GM23338 (cell line): ENCODE measurements around the gene GNB5. TPM values are rescaled to one million over a fixed set of nuclear protein-coding genes. Genes with fewer than 3 reads are reported as not detected.
A peak's percentile ranks its signal among the peaks of the same experiment; 100 is the strongest.

Source experiments
- ATAC-seq: fragments of 200-7000 bp; cut with Tn5 transposase; 3 replicates; pipeline ENCODE4 v1.9.1; 2020
- DNase-seq: peaks from one replicate; pipeline ENCODE4 v3.0.0-alpha.2; 2015; ENCODE audit warnings: low spot score
- H2AFZ ChIP-seq: fragments of 200-600 bp; sonication (generic); 2 replicates; pipeline ENCODE4 v1.8.0; 2016; ENCODE audit warnings: antibody characterized with exemption, mild to moderate bottlenecking, moderate library complexity
- H3F3A ChIP-seq: fragments of 200-600 bp; sonication (generic); replicated peaks from 2 replicates; pipeline ENCODE4 v1.8.0; 2017; ENCODE audit warnings: antibody characterized with exemption, mixed run types, low read depth
- H3K27ac ChIP-seq: fragments of 200-600 bp; sonication (generic); 2 replicates; pipeline ENCODE4 v1.6.1; 2016; ENCODE audit warnings: low read depth
- H3K27me3 ChIP-seq: fragments of 200-600 bp; sonication (generic); 2 replicates; pipeline ENCODE4 v1.8.0; 2016; ENCODE audit warnings: mild to moderate bottlenecking, mixed run types, moderate library complexity; ENCODE audit not compliant: insufficient read depth
- H3K36me3 ChIP-seq: fragments of 200-600 bp; sonication (generic); 2 replicates; pipeline ENCODE4 v1.8.0; 2016; ENCODE audit warnings: mild to moderate bottlenecking; ENCODE audit not compliant: insufficient read depth
- H3K4me1 ChIP-seq: fragments of 200-600 bp; sonication (generic); 2 replicates; pipeline ENCODE4 v1.8.0; 2016; ENCODE audit warnings: mild to moderate bottlenecking, moderate library complexity; ENCODE audit not compliant: insufficient read depth
- H3K4me2 ChIP-seq: fragments of 200-600 bp; sonication (generic); 2 replicates; pipeline ENCODE4 v1.7.1; 2017; ENCODE audit warnings: mixed run types
- H3K4me3 ChIP-seq: fragments of 200-600 bp; sonication (generic); 2 replicates; pipeline ENCODE4 v1.6.1; 2016; ENCODE audit warnings: mixed run types
- H3K79me2 ChIP-seq: fragments of 200-600 bp; sonication (generic); replicated peaks from 2 replicates; pipeline ENCODE4 v1.8.0; 2017; ENCODE audit warnings: mild to moderate bottlenecking; ENCODE audit not compliant: insufficient read depth
- H3K9me2 ChIP-seq: fragments of 200-600 bp; sonication (generic); 2 replicates; pipeline ENCODE4 v1.8.0; 2017; ENCODE audit not compliant: insufficient read depth
- H4K20me1 ChIP-seq: fragments of 200-600 bp; sonication (generic); replicated peaks from 2 replicates; pipeline ENCODE4 v1.8.0; 2017; ENCODE audit warnings: mild to moderate bottlenecking; ENCODE audit not compliant: insufficient read depth
- H3K27ac Mint-ChIP-seq: 2 replicates; pipeline ENCODE4 v1.8.0; 2020; ENCODE audit warnings: inconsistent platforms, mild to moderate bottlenecking, moderate library complexity, mixed read lengths
- H3K27me3 Mint-ChIP-seq: 3 replicates; pipeline ENCODE4 v1.8.0; 2022; ENCODE audit warnings: low read depth, mild to moderate bottlenecking, moderate library complexity, mixed read lengths, inconsistent platforms; ENCODE audit not compliant: insufficient read depth, poor library complexity
- H3K36me3 Mint-ChIP-seq: 3 replicates; pipeline ENCODE4 v1.8.0; 2021; ENCODE audit warnings: low read depth, mild to moderate bottlenecking, inconsistent platforms, moderate library complexity, mixed read lengths
- H3K4me1 Mint-ChIP-seq: 3 replicates; pipeline ENCODE4 v1.8.0; 2020; ENCODE audit warnings: mild to moderate bottlenecking, inconsistent platforms, mixed read lengths
- H3K4me3 Mint-ChIP-seq: 3 replicates; pipeline ENCODE4 v1.8.0; 2021; ENCODE audit warnings: moderate library complexity, mild to moderate bottlenecking, inconsistent platforms, mixed read lengths
- H3K9me3 Mint-ChIP-seq: 3 replicates; pipeline ENCODE4 v1.8.0; 2020; ENCODE audit warnings: moderate library complexity, mild to moderate bottlenecking, inconsistent platforms, mixed read lengths
- CREB1 ChIP-seq: fragments of 250-450 bp; sonication (Bioruptor Pico); IDR thresholded peaks from 2 replicates; pipeline ENCODE4 v1.5.0; 2020; ENCODE audit warnings: low read depth, mild to moderate bottlenecking, moderate library complexity
- ETS1 ChIP-seq: IDR thresholded peaks from 2 replicates; pipeline ENCODE4 v1.6.1; 2016; ENCODE audit warnings: antibody characterized with exemption
- EZH2 ChIP-seq: fragments of 200-600 bp; sonication (generic); IDR thresholded peaks from one replicate; pipeline ENCODE4 v1.8.0; 2017; ENCODE audit warnings: antibody characterized with exemption, mild to moderate bottlenecking, low read depth; ENCODE audit not compliant: unreplicated experiment
- JUNB ChIP-seq: IDR thresholded peaks from one replicate; pipeline ENCODE4 v1.6.1; 2016; ENCODE audit warnings: antibody characterized with exemption; ENCODE audit not compliant: unreplicated experiment
- NANOG ChIP-seq: IDR thresholded peaks from 2 replicates; pipeline ENCODE4 v1.6.1; 2016; ENCODE audit warnings: antibody characterized with exemption, borderline replicate concordance
- POLR2AphosphoS5 ChIP-seq: IDR thresholded peaks from 2 replicates; pipeline ENCODE4 v1.6.1; 2016; ENCODE audit warnings: antibody characterized with exemption, low read depth
- STAT1 ChIP-seq: IDR thresholded peaks from one replicate; pipeline ENCODE4 v1.6.1; 2016; ENCODE audit warnings: antibody characterized with exemption; ENCODE audit not compliant: unreplicated experiment
- ZNF331 ChIP-seq: fragments of 250-450 bp; sonication (Bioruptor Pico); IDR thresholded peaks from 2 replicates; pipeline ENCODE4 v1.5.0; 2020; ENCODE audit warnings: low read depth, mild to moderate bottlenecking, moderate library complexity
- ZNF462 ChIP-seq: fragments of 250-450 bp; sonication (Bioruptor Pico); IDR thresholded peaks from 2 replicates; pipeline ENCODE4 v1.5.0; 2020; ENCODE audit warnings: mild to moderate bottlenecking, moderate library complexity
- polyA plus RNA-seq: library from polyadenylated mRNA; unstranded; fragments of >200 nt; fragmentation: Nextera tagmentation; extraction: Ambion mirVana; gene quantifications from 2 replicates; pipeline ENCODE4 v1.2.1, GENCODE V29; 2016
- total RNA-seq: library from RNA; depleted of rRNA; stranded (reverse); fragments of >200 nt; shearing (Covaris generic); gene quantifications from 2 replicates; pipeline ENCODE4 v1.2.3, GENCODE V29; 2014
- TF ChIP-seq, protein P1 (sequence below): IDR thresholded peaks from one replicate; pipeline ENCODE4 v1.6.1; 2018; ENCODE audit warnings: antibody characterized with exemption; ENCODE audit not compliant: unreplicated experiment
- TF ChIP-seq, protein P2 (sequence below), 2 experiments: fragments of 200-600 bp in 1 of 2; sonication (generic) in 1 of 2; conservative IDR thresholded peaks; 2 replicates each; pipeline versions ENCODE4 v1.5.1 to v1.6.1; 2016 to 2017; ENCODE audit warnings: antibody characterized with exemption in 2 of 2, low read depth in 2 of 2, mild to moderate bottlenecking in 2 of 2, moderate library complexity in 1 of 2

The GNB5 gene
- total and polyA plus RNA-seq, 2 experiments from 2014 or later, result 23.0 to 40.8 TPM

- TF ChIP-seq CREB1 (CRISPR knock-in tag), result no peak
These were observed 108.8 kb downstream of the GNB5 start (continued) for GRCh38 chr15:52082197-52083036.

DNA sequence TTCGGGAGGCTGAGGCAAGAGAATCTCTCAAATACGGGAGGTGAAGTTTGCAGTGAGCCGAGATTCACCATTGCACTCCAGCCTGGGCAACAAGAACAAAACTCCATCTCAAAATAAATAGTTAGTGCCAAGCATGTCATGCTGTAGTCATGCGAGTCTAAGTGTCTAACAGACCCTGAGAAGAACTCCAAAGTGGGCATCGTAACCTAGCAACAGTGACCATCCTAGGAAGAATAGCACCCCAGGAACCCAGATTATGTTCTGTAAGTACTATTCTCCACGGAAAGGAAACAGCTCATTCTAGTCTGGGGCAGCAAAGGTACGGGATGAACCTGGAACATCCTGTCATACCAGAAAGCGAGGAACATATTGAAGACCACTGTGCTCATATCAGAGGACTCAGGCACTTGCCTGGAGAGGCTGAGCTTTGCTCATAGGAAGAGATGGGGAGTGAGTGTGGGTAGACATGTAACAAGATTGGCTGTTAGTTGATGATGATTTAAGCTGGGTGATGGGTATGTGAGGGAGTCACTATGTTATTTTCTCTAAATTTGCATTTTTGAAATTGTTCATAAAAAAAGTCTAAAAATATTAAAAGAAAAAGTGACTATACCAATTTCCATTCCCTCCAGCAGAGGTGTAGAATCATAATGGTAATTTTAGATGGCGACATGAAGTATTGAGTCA lies 110.3 kb downstream of the GNB5 start:
- H3K36me3 Mint-ChIP-seq, result no peaks in the 10 kb centered on the region
- Histone ChIP-seq H3K4me3 (no peak overlapping the region), H2AFZ (0 out of 2 replicates have a peak overlapping the region, but pooled peaks have one; percentile 24), H3K4me1 (no peaks in the 10 kb centered on the region), H4K20me1 (no peaks in the 10 kb centered on the region), H3K36me3 (no peaks in the 10 kb centered on the region), H3K79me2 (no peaks in the 10 kb centered on the region), H3K9me2 (no peaks in the 10 kb centered on the region), H3K4me2 (no peak overlapping the region), H3K27me3 (no peaks in the 10 kb centered on the region), H3F3A (no peaks in the 10 kb centered on the region), H3K27ac (no peak overlapping the region)
- H3K4me3 Mint-ChIP-seq, result no peak overlapping the region
- H3K27ac Mint-ChIP-seq, result no peak overlapping the region
- H3K27me3 Mint-ChIP-seq, result peaks cover 2% of the 10 kb centered on the region
- DNase-seq (no peak), ATAC-seq (no peak)
- peaks cover 7% of the 10 kb centered on the region for H3K4me1 Mint-ChIP-seq
- H3K9me3 Mint-ChIP-seq, result no peaks in the 10 kb centered on the region; the same call in 2 of the 3 replicates
- TF ChIP-seq JUNB (no peak), NANOG (no peak), ETS1 (no peak), ZNF331 (CRISPR knock-in tag) (no peak), POLR2AphosphoS5 (no peak), ZNF462 (CRISPR knock-in tag) (no peak), EZH2 (no peak), STAT1 (no peak)
- TF ChIP-seq, protein P1, sequence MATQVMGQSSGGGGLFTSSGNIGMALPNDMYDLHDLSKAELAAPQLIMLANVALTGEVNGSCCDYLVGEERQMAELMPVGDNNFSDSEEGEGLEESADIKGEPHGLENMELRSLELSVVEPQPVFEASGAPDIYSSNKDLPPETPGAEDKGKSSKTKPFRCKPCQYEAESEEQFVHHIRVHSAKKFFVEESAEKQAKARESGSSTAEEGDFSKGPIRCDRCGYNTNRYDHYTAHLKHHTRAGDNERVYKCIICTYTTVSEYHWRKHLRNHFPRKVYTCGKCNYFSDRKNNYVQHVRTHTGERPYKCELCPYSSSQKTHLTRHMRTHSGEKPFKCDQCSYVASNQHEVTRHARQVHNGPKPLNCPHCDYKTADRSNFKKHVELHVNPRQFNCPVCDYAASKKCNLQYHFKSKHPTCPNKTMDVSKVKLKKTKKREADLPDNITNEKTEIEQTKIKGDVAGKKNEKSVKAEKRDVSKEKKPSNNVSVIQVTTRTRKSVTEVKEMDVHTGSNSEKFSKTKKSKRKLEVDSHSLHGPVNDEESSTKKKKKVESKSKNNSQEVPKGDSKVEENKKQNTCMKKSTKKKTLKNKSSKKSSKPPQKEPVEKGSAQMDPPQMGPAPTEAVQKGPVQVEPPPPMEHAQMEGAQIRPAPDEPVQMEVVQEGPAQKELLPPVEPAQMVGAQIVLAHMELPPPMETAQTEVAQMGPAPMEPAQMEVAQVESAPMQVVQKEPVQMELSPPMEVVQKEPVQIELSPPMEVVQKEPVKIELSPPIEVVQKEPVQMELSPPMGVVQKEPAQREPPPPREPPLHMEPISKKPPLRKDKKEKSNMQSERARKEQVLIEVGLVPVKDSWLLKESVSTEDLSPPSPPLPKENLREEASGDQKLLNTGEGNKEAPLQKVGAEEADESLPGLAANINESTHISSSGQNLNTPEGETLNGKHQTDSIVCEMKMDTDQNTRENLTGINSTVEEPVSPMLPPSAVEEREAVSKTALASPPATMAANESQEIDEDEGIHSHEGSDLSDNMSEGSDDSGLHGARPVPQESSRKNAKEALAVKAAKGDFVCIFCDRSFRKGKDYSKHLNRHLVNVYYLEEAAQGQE, result no peak
- TF ChIP-seq, protein P2, sequence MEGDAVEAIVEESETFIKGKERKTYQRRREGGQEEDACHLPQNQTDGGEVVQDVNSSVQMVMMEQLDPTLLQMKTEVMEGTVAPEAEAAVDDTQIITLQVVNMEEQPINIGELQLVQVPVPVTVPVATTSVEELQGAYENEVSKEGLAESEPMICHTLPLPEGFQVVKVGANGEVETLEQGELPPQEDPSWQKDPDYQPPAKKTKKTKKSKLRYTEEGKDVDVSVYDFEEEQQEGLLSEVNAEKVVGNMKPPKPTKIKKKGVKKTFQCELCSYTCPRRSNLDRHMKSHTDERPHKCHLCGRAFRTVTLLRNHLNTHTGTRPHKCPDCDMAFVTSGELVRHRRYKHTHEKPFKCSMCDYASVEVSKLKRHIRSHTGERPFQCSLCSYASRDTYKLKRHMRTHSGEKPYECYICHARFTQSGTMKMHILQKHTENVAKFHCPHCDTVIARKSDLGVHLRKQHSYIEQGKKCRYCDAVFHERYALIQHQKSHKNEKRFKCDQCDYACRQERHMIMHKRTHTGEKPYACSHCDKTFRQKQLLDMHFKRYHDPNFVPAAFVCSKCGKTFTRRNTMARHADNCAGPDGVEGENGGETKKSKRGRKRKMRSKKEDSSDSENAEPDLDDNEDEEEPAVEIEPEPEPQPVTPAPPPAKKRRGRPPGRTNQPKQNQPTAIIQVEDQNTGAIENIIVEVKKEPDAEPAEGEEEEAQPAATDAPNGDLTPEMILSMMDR (conservative IDR thresholded peaks at IDR 0.05; ENCODE audit: low read depth in 2 of 2), result no peak
